ENCODE data around the gene MLPH.

The MLPH gene

GRCh38 chr2:237486819-237487448, at the start of gene MLPH:
Gene MLPH, plus strand, starts transcription at chr2:237487251. Its CDS starts 6,176 bp downstream, at chr2:237493427.
- DNase-seq: no peak

- no peak for DNase-seq
These were observed 49.5 kb upstream of the MLPH start for GRCh38 chr2:237437566-237437965.

- peak; percentile 6 for DNase-seq
These were observed 48.7 kb upstream of the MLPH start for GRCh38 chr2:237438080-237438940.

GRCh38 chr2:237440819-237441281, 46.2 kb upstream of the MLPH start:
- DNase-seq: no peak

GRCh38 chr2:237441605-237442274, 45.3 kb upstream of the MLPH start:
- no peak for DNase-seq

GRCh38 chr2:237444071-237444470, 43.0 kb upstream of the MLPH start:
- DNase-seq: no peak

- DNase-seq: no peak
These were observed 41.3 kb upstream of the MLPH start for GRCh38 chr2:237445611-237446337.

- no peak for DNase-seq
These were observed 40.7 kb upstream of the MLPH start for GRCh38 chr2:237446338-237446665.

GRCh38 chr2:237447496-237447895, 39.6 kb upstream of the MLPH start:
- DNase-seq: no peak

- no peak for DNase-seq
These were observed 38.9 kb upstream of the MLPH start for GRCh38 chr2:237448171-237448570.

GRCh38 chr2:237448626-237449025, 38.4 kb upstream of the MLPH start:
- DNase-seq: no peak

- peak; percentile 9 for DNase-seq
These were observed 37.7 kb upstream of the MLPH start for GRCh38 chr2:237449193-237449881.

GRCh38 chr2:237450108-237450507, 36.9 kb upstream of the MLPH start:
- DNase-seq: no peak

- DNase-seq: no peak
These were observed 36.5 kb upstream of the MLPH start for GRCh38 chr2:237450583-237450982.

GRCh38 chr2:237451643-237452469, 35.2 kb upstream of the MLPH start:
- no peak for DNase-seq

- DNase-seq: no peak
These were observed 34.2 kb upstream of the MLPH start for GRCh38 chr2:237452861-237453260.

GRCh38 chr2:237453671-237454070, 33.4 kb upstream of the MLPH start:
- DNase-seq: no peak

GRCh38 chr2:237455764-237456163, 31.3 kb upstream of the MLPH start:
- DNase-seq: no peak

- DNase-seq: peak; percentile 55
These were observed 30.7 kb upstream of the MLPH start for GRCh38 chr2:237456200-237456843.

GRCh38 chr2:237457388-237457941, 29.6 kb upstream of the MLPH start:
- DNase-seq: no peak

- DNase-seq: no peak
These were observed 28.5 kb upstream of the MLPH start for GRCh38 chr2:237458519-237458918.

All from NCI-H1092 treated with DMSO at 0.1 percent for 48 hours (cell line).